Gastroesophageal sphincter (tissue), 3 donors: ENCODE results near the gene SLC39A11.

ENCODE experiments used
- CTCF ChIP-seq, 4 experiments: fragments of 200-600 bp in 2 of 4; fragments of 450-650 bp in 2 of 4; sonication (generic) in 1 of 4; IDR thresholded peaks; one replicate each; pipeline ENCODE4 v1.5.1; 2017 to 2019; ENCODE audit warnings: antibody characterized with exemption in 4 of 4, mild to moderate bottlenecking in 2 of 4, moderate library complexity in 2 of 4
- EP300 ChIP-seq: sonication (generic); formaldehyde crosslinking; IDR thresholded peaks from one replicate; pipeline ENCODE4 v1.6.1; 2017; ENCODE audit warnings: antibody characterized with exemption, mild to moderate bottlenecking
- POLR2A ChIP-seq, 2 donors: fragments of 450-650 bp; IDR thresholded peaks; one replicate each; pipeline ENCODE4 v1.6.1; 2017; ENCODE audit warnings: antibody characterized with exemption in 2 of 2, mild to moderate bottlenecking in 2 of 2, moderate library complexity in 1 of 2
- POLR2AphosphoS5 ChIP-seq: sonication (generic); formaldehyde crosslinking; IDR thresholded peaks from one replicate; pipeline ENCODE4 v1.6.1; 2017; ENCODE audit warnings: antibody characterized with exemption

- TF ChIP-seq CTCF (IDR thresholded peaks at IDR 0.05) (no peak), EP300 (no peak), POLR2A (IDR thresholded peaks at IDR 0.05) (no peak), POLR2AphosphoS5 (no peak)
Measured at GRCh38 chr17:73119631-73120030, 27.1 kb upstream of the SLC39A11 start.
